ENCODE results near the gene BUD23. TPM values are rescaled to one million over a fixed set of nuclear protein-coding genes. Genes with fewer than 3 reads are reported as not detected.
"Not testable (repeated sequence)": the region's sequence is repeated elsewhere in the genome, so short reads cannot be mapped to it uniquely, and the experiment has no call there.

BUD23 gene
- total RNA-seq, 2 donors from 2014 or later, result 34.3 to 43.3 TPM

GRCh38 chr7:73718905-73719805 lies 35.8 kb downstream of the BUD23 start, which contains the start of gene STX1A:
Gene STX1A (minus strand): TSS chr7:73719669. CDS start chr7:73719631, 38 bp downstream.
- TF ChIP-seq POLR2A (IDR thresholded peaks at IDR 0.05), result no peak
- TF ChIP-seq CTCF (IDR thresholded peaks at IDR 0.05), result no peak
- H3K4me1 ChIP-seq, result peaks cover 34% of the 10 kb centered on the region
- DNase-seq, result peak; percentile 74 to 81 (median 78)
- H3K4me3 ChIP-seq, result peak within 1 kb of the TSS; percentile 51 to 66
- peak; percentile 90 for ATAC-seq
- intact Hi-C loops (cut with DNase I), result loop anchor here (5.0 kb wide), 1 partner anchor 107 kb away; no protein-coding TSS in a partner anchor
- no peaks in the 10 kb centered on the region for H3K9me3 ChIP-seq
- H3K27ac ChIP-seq, result no peak within 1 kb of the TSS
- H3K36me3 ChIP-seq (replicated peaks in 1 of 2; ENCODE audit: insufficient read depth in 1 of 2, low read depth in 2 of 2), result no peaks in the 10 kb centered on the region
- 0% methylated on average over 65 of the region's 96 CpGs; no CpG with 5 or more reads in 1 of the 2 donors for WGBS, 2 donors
- H3K27me3 ChIP-seq, result no peaks in the 10 kb centered on the region

GRCh38 chr7:73719806-73720169 lies 36.4 kb downstream of the BUD23 start:
- intact Hi-C loops (cut with DNase I), result loop anchor here (5.0 to 10.0 kb wide), 2 partner anchors 45 to 107 kb away; no protein-coding TSS in a partner anchor
- WGBS, 2 donors, result 15 to 25% methylated on average over 6 to 10 of the region's 16 CpGs
- no peaks in the 10 kb centered on the region for H3K36me3 ChIP-seq (replicated peaks in 1 of 2; ENCODE audit: insufficient read depth in 1 of 2, low read depth in 2 of 2)
- no peaks in the 10 kb centered on the region for H3K9me3 ChIP-seq
- DNase-seq (peak in 2 of 4 donors; percentile 20 to 35), ATAC-seq (peak; percentile 27)
- H3K27ac ChIP-seq, result no peak overlapping the region
- peaks cover 34% of the 10 kb centered on the region for H3K4me1 ChIP-seq
- no peak for TF ChIP-seq POLR2A (IDR thresholded peaks at IDR 0.05)
- no peak for TF ChIP-seq CTCF (IDR thresholded peaks at IDR 0.05)
- no peaks in the 10 kb centered on the region for H3K27me3 ChIP-seq
- no peak overlapping the region for H3K4me3 ChIP-seq

GRCh38 chr7:73720443-73720842 lies 37.0 kb downstream of the BUD23 start:
- not testable (repeated sequence) for H3K27me3 ChIP-seq; ATAC-seq; H3K27ac ChIP-seq; H3K9me3 ChIP-seq; H3K4me3 ChIP-seq; DNase-seq; H3K36me3 ChIP-seq (replicated peaks in 1 of 2; ENCODE audit: insufficient read depth in 1 of 2, low read depth in 2 of 2)
- intact Hi-C loops (cut with DNase I), result loop anchor here (10.0 kb wide), 1 partner anchor 46 kb away; no protein-coding TSS in a partner anchor
- peaks cover 34% of the 10 kb centered on the region for H3K4me1 ChIP-seq
- 89% methylated on average over 9 of the region's 9 CpGs for WGBS, 2 donors

- peaks cover 34% of the 10 kb centered on the region for H3K4me1 ChIP-seq
These were observed 38.0 kb downstream of the BUD23 start for GRCh38 chr7:73721377-73721817.

GRCh38 chr7:73722182-73722581 lies 38.8 kb downstream of the BUD23 start:
- peaks cover 34% of the 10 kb centered on the region for H3K4me1 ChIP-seq
- H3K36me3 ChIP-seq (replicated peaks in 1 of 2; ENCODE audit: insufficient read depth in 1 of 2, low read depth in 2 of 2); H3K4me3 ChIP-seq; DNase-seq; H3K27me3 ChIP-seq; ATAC-seq; H3K9me3 ChIP-seq: not testable (repeated sequence)
- peak overlapping the region in 3 of 4 donors; percentile 34 to 39 (median 39) for H3K27ac ChIP-seq
- WGBS, 2 donors, result 67 to 68% methylated on average over 4 of the region's 4 CpGs
- intact Hi-C loops (cut with DNase I), result loop anchor here (10.0 kb wide), 1 partner anchor 47 kb away; no protein-coding TSS in a partner anchor

More at GRCh38 chr7:73721377-73721817, 38.0 kb downstream of the BUD23 start:
- intact Hi-C loops (cut with DNase I), result loop anchor here (10.0 kb wide), 1 partner anchor 47 kb away; no protein-coding TSS in a partner anchor
- peak; percentile 86 to 96 (median 91) for DNase-seq
- Histone ChIP-seq H3K36me3 (replicated peaks in 1 of 2; ENCODE audit: insufficient read depth in 1 of 2, low read depth in 2 of 2) (no peaks in the 10 kb centered on the region), H3K9me3 (no peaks in the 10 kb centered on the region), H3K27ac (peak overlapping the region; percentile 25 to 39 (median 36)), H3K4me3 (no peak overlapping the region), H3K27me3 (no peaks in the 10 kb centered on the region)
- 10 to 37% methylated on average over 2 to 3 of the region's 3 CpGs for WGBS, 2 donors
- peak; percentile 59 for ATAC-seq
- TF ChIP-seq CTCF (IDR thresholded peaks at IDR 0.05), result peak in 2 of 7 experiments; percentile 21 to 24
- TF ChIP-seq POLR2A (IDR thresholded peaks at IDR 0.05), result no peak
